Nephron (organoid): ENCODE measurements around the gene JAKMIP1.

ENCODE experiments used
- H3K27ac Mint-ChIP-seq, 3 experiments: 2 replicates each; pipeline ENCODE4 v1.8.0; 2020; ENCODE audit warnings: mixed read lengths in 3 of 3, mild to moderate bottlenecking in 2 of 3, moderate library complexity in 1 of 3
- H3K27me3 Mint-ChIP-seq: 2 replicates; pipeline ENCODE4 v1.8.0; 2021; ENCODE audit warnings: low read depth, mild to moderate bottlenecking, moderate library complexity, mixed read lengths
- H3K36me3 Mint-ChIP-seq: 2 replicates; pipeline ENCODE4 v1.8.0; 2020; ENCODE audit warnings: low read depth, mixed read lengths
- H3K4me1 Mint-ChIP-seq: 2 replicates; pipeline ENCODE4 v1.8.0; 2020; ENCODE audit warnings: mixed read lengths
- H3K4me3 Mint-ChIP-seq, 3 experiments: 2 replicates each; pipeline ENCODE4 v1.8.0; 2020; ENCODE audit warnings: mild to moderate bottlenecking in 3 of 3, mixed read lengths in 3 of 3, moderate library complexity in 2 of 3
- H3K9me3 Mint-ChIP-seq: 2 replicates; pipeline ENCODE4 v1.8.0; 2020; ENCODE audit warnings: mixed read lengths
- TF ChIP-seq, protein P1 (sequence below), 3 experiments: fragments of 200-600 bp; sonication (generic); IDR thresholded peaks; one replicate each; pipeline ENCODE4 v1.5.0; 2021; ENCODE audit warnings: antibody characterized with exemption in 3 of 3; ENCODE audit not compliant: unreplicated experiment in 3 of 3

The JAKMIP1 gene

GRCh38 chr4:6235012-6235411, 34.7 kb upstream of the JAKMIP1 start:
- H3K27ac Mint-ChIP-seq, result no peak overlapping the region
- H3K4me1 Mint-ChIP-seq, result no peaks in the 10 kb centered on the region
- no peak overlapping the region for H3K4me3 Mint-ChIP-seq
- peaks cover 9% of the 10 kb centered on the region for H3K27me3 Mint-ChIP-seq
- TF ChIP-seq, protein P1, sequence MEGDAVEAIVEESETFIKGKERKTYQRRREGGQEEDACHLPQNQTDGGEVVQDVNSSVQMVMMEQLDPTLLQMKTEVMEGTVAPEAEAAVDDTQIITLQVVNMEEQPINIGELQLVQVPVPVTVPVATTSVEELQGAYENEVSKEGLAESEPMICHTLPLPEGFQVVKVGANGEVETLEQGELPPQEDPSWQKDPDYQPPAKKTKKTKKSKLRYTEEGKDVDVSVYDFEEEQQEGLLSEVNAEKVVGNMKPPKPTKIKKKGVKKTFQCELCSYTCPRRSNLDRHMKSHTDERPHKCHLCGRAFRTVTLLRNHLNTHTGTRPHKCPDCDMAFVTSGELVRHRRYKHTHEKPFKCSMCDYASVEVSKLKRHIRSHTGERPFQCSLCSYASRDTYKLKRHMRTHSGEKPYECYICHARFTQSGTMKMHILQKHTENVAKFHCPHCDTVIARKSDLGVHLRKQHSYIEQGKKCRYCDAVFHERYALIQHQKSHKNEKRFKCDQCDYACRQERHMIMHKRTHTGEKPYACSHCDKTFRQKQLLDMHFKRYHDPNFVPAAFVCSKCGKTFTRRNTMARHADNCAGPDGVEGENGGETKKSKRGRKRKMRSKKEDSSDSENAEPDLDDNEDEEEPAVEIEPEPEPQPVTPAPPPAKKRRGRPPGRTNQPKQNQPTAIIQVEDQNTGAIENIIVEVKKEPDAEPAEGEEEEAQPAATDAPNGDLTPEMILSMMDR (IDR thresholded peaks at IDR 0.05; ENCODE audit: unreplicated experiment in 3 of 3), result no peak
- no peaks in the 10 kb centered on the region for H3K36me3 Mint-ChIP-seq
- H3K9me3 Mint-ChIP-seq, result no peaks in the 10 kb centered on the region

DNA sequence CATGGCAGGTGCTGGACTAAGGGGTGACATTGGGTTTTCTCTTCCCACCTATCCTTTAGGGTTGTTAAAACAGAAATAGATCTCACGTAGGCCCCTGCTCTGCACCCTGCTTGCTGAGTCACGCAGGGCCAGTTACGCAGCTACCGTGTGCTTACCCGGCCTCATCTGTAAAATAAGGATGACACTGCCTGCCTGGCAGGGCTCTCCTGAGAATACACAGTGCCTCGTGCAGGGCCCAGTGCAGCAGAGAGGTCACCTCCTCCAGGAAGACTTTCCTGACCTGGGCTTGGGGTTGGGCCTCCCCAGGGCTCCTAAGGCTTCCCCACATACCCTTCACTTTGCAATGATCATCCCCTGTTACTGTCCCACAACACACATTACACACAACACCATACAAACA, 33.6 kb upstream of the JAKMIP1 start:
- no peaks in the 10 kb centered on the region for H3K36me3 Mint-ChIP-seq
- H3K27me3 Mint-ChIP-seq, result peaks cover 14% of the 10 kb centered on the region
- no peaks in the 10 kb centered on the region for H3K4me1 Mint-ChIP-seq
- H3K27ac Mint-ChIP-seq, result no peak overlapping the region
- H3K4me3 Mint-ChIP-seq, result no peak overlapping the region
- no peaks in the 10 kb centered on the region for H3K9me3 Mint-ChIP-seq
- TF ChIP-seq, protein P1 (IDR thresholded peaks at IDR 0.05; ENCODE audit: unreplicated experiment in 3 of 3), result no peak

- Mint-ChIP-seq H3K36me3 (no peaks in the 10 kb centered on the region), H3K27me3 (peaks cover 19% of the 10 kb centered on the region), H3K27ac (no peak overlapping the region), H3K4me1 (no peaks in the 10 kb centered on the region), H3K4me3 (no peak overlapping the region), H3K9me3 (no peaks in the 10 kb centered on the region)
- TF ChIP-seq, protein P1 (IDR thresholded peaks at IDR 0.05; ENCODE audit: unreplicated experiment in 3 of 3), result no peak
Observed at GRCh38 chr4:6232836-6233785, 32.8 kb upstream of the JAKMIP1 start.

GRCh38 chr4:6231663-6232165, 31.4 kb upstream of the JAKMIP1 start:
- no peak overlapping the region for H3K27ac Mint-ChIP-seq
- TF ChIP-seq, protein P1 (IDR thresholded peaks at IDR 0.05; ENCODE audit: unreplicated experiment in 3 of 3), result no peak
- no peaks in the 10 kb centered on the region for H3K36me3 Mint-ChIP-seq
- peaks cover 16% of the 10 kb centered on the region for H3K27me3 Mint-ChIP-seq
- H3K9me3 Mint-ChIP-seq, result no peaks in the 10 kb centered on the region
- no peaks in the 10 kb centered on the region for H3K4me1 Mint-ChIP-seq
- H3K4me3 Mint-ChIP-seq, result no peak overlapping the region

- Mint-ChIP-seq H3K4me1 (no peaks in the 10 kb centered on the region), H3K4me3 (no peak overlapping the region), H3K36me3 (no peaks in the 10 kb centered on the region), H3K9me3 (no peaks in the 10 kb centered on the region), H3K27ac (no peak overlapping the region), H3K27me3 (peaks cover 19% of the 10 kb centered on the region)
- TF ChIP-seq, protein P1 (IDR thresholded peaks at IDR 0.05; ENCODE audit: unreplicated experiment in 3 of 3), result no peak
Observed at GRCh38 chr4:6230827-6231662, 30.7 kb upstream of the JAKMIP1 start.
